PFSK-1 (cell line): ENCODE results near the gene AOPEP.

Experiments
- POLR2AphosphoS5 ChIP-seq: IDR thresholded peaks from 2 replicates; pipeline ENCODE4 v1.6.1; 2012; ENCODE audit warnings: low read depth, mild to moderate bottlenecking, control low read depth, low read length, moderate library complexity
- REST ChIP-seq, 2 experiments: IDR thresholded peaks; 2 replicates each; pipeline versions ENCODE4 v1.6.1 to v1.8.0; 2011 to 2012; ENCODE audit warnings: low read depth in 2 of 2, low read length in 2 of 2, control low read depth in 1 of 2, inconsistent platforms in 1 of 2, mild to moderate bottlenecking in 1 of 2, moderate library complexity in 1 of 2; ENCODE audit not compliant: insufficient read depth in 1 of 2
- SIN3A ChIP-seq: IDR thresholded peaks from 2 replicates; pipeline ENCODE4 v1.6.1; 2012; ENCODE audit warnings: mild to moderate bottlenecking, low read length, moderate library complexity, borderline replicate concordance; ENCODE audit not compliant: insufficient read depth
- TAF1 ChIP-seq: IDR thresholded peaks from 2 replicates; pipeline ENCODE4 v1.6.1; 2012; ENCODE audit warnings: low read length, control low read depth, borderline replicate concordance; ENCODE audit not compliant: insufficient read depth

GRCh38 chr9:94913550-94913949, 187.1 kb downstream of the AOPEP start:
- TF ChIP-seq TAF1 = no peak
- no peak for TF ChIP-seq POLR2AphosphoS5
- TF ChIP-seq REST (IDR thresholded peaks at IDR 0.05; ENCODE audit: insufficient read depth in 1 of 2, low read depth in 2 of 2, low read length in 2 of 2) = no peak
- no peak for TF ChIP-seq SIN3A
